Heart left ventricle (tissue), 13 donors: ENCODE measurements around the gene CFAP161.

Experiments
- CTCF ChIP-seq, 12 donors: fragments of 200-600 bp; sonication (generic) in 4 of 12; IDR thresholded peaks; one replicate each; pipeline versions ENCODE4 v1.5.0 to v1.8.0; 2018 to 2022; ENCODE audit warnings: antibody characterized with exemption in 12 of 12, mild to moderate bottlenecking in 5 of 12
- POLR2A ChIP-seq, 2 donors: fragments of 450-650 bp; IDR thresholded peaks; one replicate each; pipeline ENCODE4 v1.6.1; 2017; ENCODE audit warnings: antibody characterized with exemption in 2 of 2, mild to moderate bottlenecking in 2 of 2, moderate library complexity in 2 of 2
- donor health status: ischemic (EF 13 %, LVEDD 7.1; RV severe dilation, severe dysfunction).
- donor health status: DM: no; HTN: yes; CAD: no.
- donor health status: DM: no; HTN: no; CAD: no.
- donor health status: ischemic (EF 25% LVEDD 6.9; RV normal size, moderate dysfunction).
- donor health status: ischemic (EF 25% LVEDD 5.7; RV mildly dilated, moderate dysfunction).
- donor health status: ischemic (EF 35%, LVEDD 5.7; RV mildly dilated, moderate dysfunction).
- donor health status: nonischemic (EF 11% LVEDD 7.7; RV severe dilation, severe dysfunction).
- donor health status: DM: yes; HTN: yes; CAD: no.
- donor health status: PGD.
- donor health status: ischemic (EF 29% LVEDD 5.4; RV normal size, mild dysfunction).
- donor health status: nonischemic (EF 23%, LVEDD 6.1; RV moderate dilation, normal function).

- TF ChIP-seq CTCF (IDR thresholded peaks at IDR 0.05) = no peak
- TF ChIP-seq POLR2A (IDR thresholded peaks at IDR 0.05) = no peak
These were observed 60.7 kb downstream of the CFAP161 start for GRCh38 chr15:81194723-81195122.
